Mesenchymal stem cell (in vitro differentiated cells and primary cell): ENCODE results near the gene CTBS.

Source experiments
- DNase-seq: peaks from one replicate; pipeline ENCODE4 v3.0.0-alpha.2; 2013
- H2AFZ ChIP-seq: one replicate; pipeline ENCODE4 v1.6.1; 2013; ENCODE audit warnings: low read depth, mild to moderate bottlenecking, control low read depth, inconsistent platforms, low read length, moderate library complexity
- H2AK5ac ChIP-seq: 2 replicates; pipeline ENCODE4 v1.6.1; 2013; ENCODE audit warnings: low read length, moderate library complexity, mild to moderate bottlenecking, inconsistent platforms; ENCODE audit not compliant: severe bottlenecking
- H2BK120ac ChIP-seq: one replicate; pipeline ENCODE4 v1.6.1; 2013; ENCODE audit warnings: low read depth, mild to moderate bottlenecking, inconsistent platforms, low read length, moderate library complexity
- H2BK12ac ChIP-seq, 2 experiments: one replicate each; pipeline ENCODE4 v1.6.1; 2013; ENCODE audit warnings: inconsistent platforms in 2 of 2, low read length in 2 of 2, mild to moderate bottlenecking in 2 of 2, moderate library complexity in 2 of 2, control low read depth in 1 of 2
- H2BK15ac ChIP-seq: one replicate; pipeline ENCODE4 v1.6.1; 2013; ENCODE audit warnings: mild to moderate bottlenecking, low read depth, inconsistent platforms; ENCODE audit not compliant: poor library complexity, severe bottlenecking
- H2BK5ac ChIP-seq: 2 replicates; pipeline ENCODE4 v1.6.1; 2013; ENCODE audit warnings: low read depth, mild to moderate bottlenecking, low read length, control low read depth, inconsistent platforms; ENCODE audit not compliant: poor library complexity, severe bottlenecking
- H3K14ac ChIP-seq, 2 experiments: one replicate each; pipeline ENCODE4 v1.6.1; 2013; ENCODE audit warnings: inconsistent platforms in 2 of 2, low read length in 2 of 2, control low read depth in 1 of 2, mild to moderate bottlenecking in 1 of 2, moderate library complexity in 1 of 2
- H3K18ac ChIP-seq, 2 experiments: one replicate each; pipeline ENCODE4 v1.6.1; 2013; ENCODE audit warnings: inconsistent platforms in 2 of 2, low read length in 2 of 2, control low read depth in 1 of 2, low read depth in 1 of 2, mild to moderate bottlenecking in 1 of 2
- H3K23ac ChIP-seq, 2 experiments: one replicate each; pipeline ENCODE4 v1.6.1; 2013; ENCODE audit warnings: inconsistent platforms in 2 of 2, low read length in 2 of 2, mild to moderate bottlenecking in 2 of 2, moderate library complexity in 2 of 2, control low read depth in 1 of 2
- H3K27ac ChIP-seq: 2 replicates; pipeline ENCODE4 v1.5.1; 2013; ENCODE audit warnings: mild to moderate bottlenecking, moderate library complexity, low read length, control low read depth, inconsistent platforms; ENCODE audit not compliant: poor library complexity, severe bottlenecking
- H3K27me3 ChIP-seq, 2 experiments: 2 replicates each; pipeline versions ENCODE4 v1.6.1 to v1.7.0; 2013; ENCODE audit warnings: low read length in 2 of 2, mild to moderate bottlenecking in 2 of 2, moderate library complexity in 2 of 2, control low read depth in 1 of 2, inconsistent platforms in 1 of 2; ENCODE audit not compliant: control insufficient read depth in 1 of 2, insufficient read depth in 1 of 2
- H3K36me3 ChIP-seq, 2 experiments: 2 replicates each; pipeline versions ENCODE4 v1.6.1 to v1.7.0; 2013; ENCODE audit warnings: low read length in 2 of 2, control low read depth in 1 of 2, inconsistent platforms in 1 of 2, low read depth in 1 of 2, mild to moderate bottlenecking in 1 of 2; ENCODE audit not compliant: insufficient read depth in 2 of 2, control insufficient read depth in 1 of 2
- H3K4ac ChIP-seq, 2 experiments: one replicate each; pipeline ENCODE4 v1.6.1; 2013; ENCODE audit warnings: inconsistent platforms in 2 of 2, low read length in 2 of 2, mild to moderate bottlenecking in 2 of 2, moderate library complexity in 2 of 2, control low read depth in 1 of 2, low read depth in 1 of 2
- H3K4me1 ChIP-seq: 2 replicates; pipeline ENCODE4 v1.6.1; 2013; ENCODE audit warnings: low read depth, low read length, control low read depth; ENCODE audit not compliant: control insufficient read depth, insufficient read depth
- H3K4me2 ChIP-seq: 2 replicates; pipeline ENCODE4 v1.6.1; 2013; ENCODE audit warnings: low read length, mild to moderate bottlenecking, inconsistent platforms; ENCODE audit not compliant: poor library complexity, severe bottlenecking
- H3K4me3 ChIP-seq, 2 experiments: 2 replicates each; pipeline versions ENCODE4 v1.5.1 to v1.7.0; 2013; ENCODE audit warnings: low read length in 2 of 2, mild to moderate bottlenecking in 2 of 2, control low read depth in 1 of 2, low read depth in 1 of 2; ENCODE audit not compliant: insufficient read depth in 1 of 2
- H3K79me1 ChIP-seq: replicated peaks from 2 replicates; pipeline ENCODE4 v1.6.1; 2013; ENCODE audit warnings: mild to moderate bottlenecking, control low read depth, low read length, inconsistent platforms; ENCODE audit not compliant: poor library complexity, severe bottlenecking
- H3K9ac ChIP-seq: 2 replicates; pipeline ENCODE4 v1.7.0; 2013; ENCODE audit warnings: mild to moderate bottlenecking, low read length, moderate library complexity
- H3K9me3 ChIP-seq: 2 replicates; pipeline ENCODE4 v1.7.0; 2013; ENCODE audit warnings: mild to moderate bottlenecking, low read length; ENCODE audit not compliant: control insufficient read depth
- H4K8ac ChIP-seq: one replicate; pipeline ENCODE4 v1.6.1; 2013; ENCODE audit warnings: inconsistent platforms, mild to moderate bottlenecking, low read length, moderate library complexity
- H4K91ac ChIP-seq: one replicate; pipeline ENCODE4 v1.6.1; 2013; ENCODE audit warnings: mild to moderate bottlenecking, low read length, inconsistent platforms
- WGBS: methylation state at CpG from one replicate; pipeline ENCODE4 v1.1.7; 2013; ENCODE audit warnings: mixed read lengths; 5-methylcytosine and 5-hydroxymethylcytosine counted together

The CTBS gene

DNA sequence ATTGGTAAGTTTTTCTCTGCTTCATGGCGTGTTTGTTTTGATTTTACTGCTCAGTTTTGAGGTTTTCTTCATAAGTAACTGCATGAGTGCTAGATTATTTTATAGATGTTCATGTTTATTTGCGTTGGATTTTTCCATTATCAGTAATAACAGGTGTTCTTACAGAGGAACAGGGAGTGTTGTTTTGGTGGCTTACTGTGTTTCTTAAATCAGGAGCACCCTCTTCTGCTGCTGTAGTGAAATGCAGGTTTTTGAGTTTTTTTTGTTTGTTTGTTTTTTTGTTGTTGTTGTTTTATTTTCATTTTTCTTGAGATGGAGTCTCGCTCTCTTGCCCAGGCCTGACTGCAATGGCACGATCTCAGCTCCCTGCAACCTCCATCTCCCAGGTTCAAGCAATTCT is 32.6 kb downstream of the CTBS start:
- Histone ChIP-seq H3K14ac (no peak overlapping the region), H3K9ac (no peak overlapping the region), H3K79me1 (no peaks in the 10 kb centered on the region), H2BK120ac (no peak overlapping the region), H2BK15ac (no peak overlapping the region), H3K9me3 (no peaks in the 10 kb centered on the region), H3K18ac (no peak overlapping the region), H3K4me2 (no peak overlapping the region), H2AK5ac (no peak overlapping the region), H3K23ac (no peak overlapping the region), H3K4me1 (no peaks in the 10 kb centered on the region), H2BK12ac (no peak overlapping the region), H4K8ac (no peak overlapping the region), H2AFZ (no peak overlapping the region), H2BK5ac (no peak overlapping the region), H3K4me3 (no peak overlapping the region), H3K4ac (no peak overlapping the region), H3K36me3 (peaks cover 0 to 53% of the 10 kb centered on the region in 2 experiments), H4K91ac (no peak overlapping the region), H3K27me3 (no peaks in the 10 kb centered on the region), H3K27ac (no peak overlapping the region)
- no peak for DNase-seq
- WGBS, result 89% methylated on average over 4 of the region's 4 CpGs

- Histone ChIP-seq H3K9me3 (no peaks in the 10 kb centered on the region), H3K14ac (no peak overlapping the region), H3K18ac (no peak overlapping the region), H3K9ac (no peak overlapping the region), H3K36me3 (peaks cover 0 to 52% of the 10 kb centered on the region in 2 experiments), H3K27ac (no peak overlapping the region), H3K4me3 (no peak overlapping the region), H3K4me2 (no peak overlapping the region), H3K27me3 (no peaks in the 10 kb centered on the region), H4K8ac (no peak overlapping the region), H3K79me1 (no peaks in the 10 kb centered on the region), H2AFZ (no peak overlapping the region), H2BK120ac (no peak overlapping the region), H2AK5ac (no peak overlapping the region), H2BK15ac (no peak overlapping the region), H3K4ac (no peak overlapping the region), H2BK12ac (no peak overlapping the region), H3K4me1 (no peaks in the 10 kb centered on the region), H2BK5ac (no peak overlapping the region), H3K23ac (no peak overlapping the region), H4K91ac (no peak overlapping the region)
- peak; percentile 21 for DNase-seq
- 33% methylated on average over 1 of the region's 1 CpG for WGBS
Observed at GRCh38 chr1:84540759-84541158, 33.5 kb downstream of the CTBS start.

GRCh38 chr1:84539972-84540371 is 34.3 kb downstream of the CTBS start:
- Histone ChIP-seq H2BK15ac (no peak overlapping the region), H3K4me1 (no peaks in the 10 kb centered on the region), H2BK12ac (no peak overlapping the region), H3K27ac (no peak overlapping the region), H3K18ac (no peak overlapping the region), H2AK5ac (no peak overlapping the region), H4K91ac (no peak overlapping the region), H3K9ac (no peak overlapping the region), H3K27me3 (no peaks in the 10 kb centered on the region), H3K4ac (no peak overlapping the region), H3K23ac (no peak overlapping the region), H2BK5ac (no peak overlapping the region), H3K9me3 (no peaks in the 10 kb centered on the region), H2AFZ (no peak overlapping the region), H3K4me2 (no peak overlapping the region), H3K79me1 (no peaks in the 10 kb centered on the region), H3K14ac (no peak overlapping the region), H2BK120ac (no peak overlapping the region), H3K36me3 (peaks cover 0 to 53% of the 10 kb centered on the region in 2 experiments), H3K4me3 (no peak overlapping the region), H4K8ac (no peak overlapping the region)
- DNase-seq, result peak; percentile 7
- WGBS, result 100% methylated on average over 1 of the region's 3 CpGs

DNA sequence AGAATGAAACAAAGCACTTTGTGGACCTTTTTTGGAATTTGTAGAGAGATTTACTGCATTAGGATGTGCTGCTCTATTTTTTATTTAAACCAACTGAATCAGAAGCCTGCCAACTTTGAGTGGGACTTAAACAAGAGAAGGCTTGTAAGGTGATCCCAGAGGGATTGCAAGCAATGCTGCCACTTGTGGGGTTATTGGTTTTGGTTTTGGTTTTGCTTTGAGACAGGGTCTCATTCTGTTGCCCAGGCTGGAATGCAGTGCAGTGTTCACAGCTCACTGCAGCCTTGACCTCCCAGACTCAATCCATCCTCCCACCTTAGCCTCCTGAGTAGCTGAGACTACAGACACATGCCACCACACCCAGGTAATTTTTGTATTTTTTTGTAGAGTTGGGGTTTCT is 35.6 kb downstream of the CTBS start:
- Histone ChIP-seq H2BK5ac (no peak overlapping the region), H4K8ac (no peak overlapping the region), H3K79me1 (no peaks in the 10 kb centered on the region), H3K27ac (no peak overlapping the region), H2AFZ (no peak overlapping the region), H3K4me2 (no peak overlapping the region), H3K27me3 (no peaks in the 10 kb centered on the region), H2BK120ac (no peak overlapping the region), H3K4me1 (no peaks in the 10 kb centered on the region), H3K9ac (no peak overlapping the region), H2BK12ac (no peak overlapping the region), H4K91ac (no peak overlapping the region), H3K4ac (no peak overlapping the region), H3K9me3 (no peaks in the 10 kb centered on the region), H2AK5ac (no peak overlapping the region), H3K4me3 (no peak overlapping the region), H2BK15ac (no peak overlapping the region), H3K18ac (no peak overlapping the region), H3K23ac (no peak overlapping the region), H3K36me3 (peaks cover 0 to 47% of the 10 kb centered on the region in 2 experiments), H3K14ac (no peak overlapping the region)
- no peak for DNase-seq
